HG03460 (cell line): ENCODE data around the gene NDUFS2.

Experiments
- ATAC-seq: cut with Tn5 transposase; IDR thresholded peaks from one replicate; pipeline ENCODE4 v1.9.1; 2021; ENCODE audit not compliant: unreplicated experiment

NDUFS2 gene

GRCh38 chr1:161172349-161172748 is 29.8 kb upstream of the NDUFS2 start:
- ATAC-seq: no peak

- no peak for ATAC-seq
Observed at GRCh38 chr1:161172776-161173376, 29.3 kb upstream of the NDUFS2 start.

GRCh38 chr1:161173711-161174110 is 28.5 kb upstream of the NDUFS2 start:
- ATAC-seq: no peak

- ATAC-seq: no peak
Observed at GRCh38 chr1:161174911-161175310, 27.3 kb upstream of the NDUFS2 start.

GRCh38 chr1:161175771-161176453 is 26.3 kb upstream of the NDUFS2 start:
- no peak for ATAC-seq

- ATAC-seq: peak; percentile 4
Observed at GRCh38 chr1:161176468-161177111, 25.6 kb upstream of the NDUFS2 start.

- peak; percentile 77 for ATAC-seq
Observed at GRCh38 chr1:161177112-161177935, 24.8 kb upstream of the NDUFS2 start, which contains the start of gene B4GALT3. B4GALT3 (minus strand) TSS chr1:161177507; CDS start chr1:161176060, 1,447 bp downstream.

- no peak for ATAC-seq
Observed at GRCh38 chr1:161177936-161178244, 24.3 kb upstream of the NDUFS2 start.

- ATAC-seq: no peak
Observed at GRCh38 chr1:161179698-161180097, 22.5 kb upstream of the NDUFS2 start.

GRCh38 chr1:161180639-161181038 is 21.5 kb upstream of the NDUFS2 start:
- ATAC-seq: no peak

GRCh38 chr1:161182214-161182613 is 20.0 kb upstream of the NDUFS2 start:
- ATAC-seq: peak; percentile 54

- ATAC-seq: peak; percentile 69
Observed at GRCh38 chr1:161185282-161185682, 16.9 kb upstream of the NDUFS2 start.

GRCh38 chr1:161185732-161186311 is 16.3 kb upstream of the NDUFS2 start:
- ATAC-seq: no peak

GRCh38 chr1:161187311-161187710 is 14.9 kb upstream of the NDUFS2 start:
- ATAC-seq: no peak

- ATAC-seq: no peak
Observed at GRCh38 chr1:161188381-161188780, 13.8 kb upstream of the NDUFS2 start.

- no peak for ATAC-seq
Observed at GRCh38 chr1:161189036-161189435, 13.1 kb upstream of the NDUFS2 start.

GRCh38 chr1:161190962-161191521 is 11.1 kb upstream of the NDUFS2 start:
- ATAC-seq: no peak

- ATAC-seq: no peak
Observed at GRCh38 chr1:161191971-161192370, 10.2 kb upstream of the NDUFS2 start.

- peak; percentile 66 for ATAC-seq
Observed at GRCh38 chr1:161192476-161193465, 9.4 kb upstream of the NDUFS2 start.
